Fibroblast of the aortic adventitia (primary cell): ENCODE measurements around the gene LRRC3. TPM values are rescaled to one million over a fixed set of nuclear protein-coding genes. Genes with fewer than 3 reads are reported as not detected.

Experiments
- DNase-seq: peaks from one replicate; pipeline ENCODE4 v3.0.0-alpha.2; 2010; ENCODE audit warnings: low read depth
- H3K4me3 ChIP-seq: 2 replicates; pipeline ENCODE4 v1.5.1; 2011; ENCODE audit warnings: low read depth, mild to moderate bottlenecking, control low read depth, low read length, moderate library complexity
- total RNA-seq: library from RNA; depleted of rRNA; stranded (reverse); fragments of >200 nt; gene quantifications from 2 replicates; pipeline ENCODE4 v1.2.3, GENCODE V29; 2012; ENCODE audit warnings: low replicate concordance
- TF ChIP-seq, protein P1 (sequence below): IDR thresholded peaks from 2 replicates; pipeline ENCODE4 v1.5.1; 2011; ENCODE audit warnings: mild to moderate bottlenecking, low read length, control low read depth, inconsistent platforms; ENCODE audit not compliant: insufficient read depth

LRRC3 gene, protein sequence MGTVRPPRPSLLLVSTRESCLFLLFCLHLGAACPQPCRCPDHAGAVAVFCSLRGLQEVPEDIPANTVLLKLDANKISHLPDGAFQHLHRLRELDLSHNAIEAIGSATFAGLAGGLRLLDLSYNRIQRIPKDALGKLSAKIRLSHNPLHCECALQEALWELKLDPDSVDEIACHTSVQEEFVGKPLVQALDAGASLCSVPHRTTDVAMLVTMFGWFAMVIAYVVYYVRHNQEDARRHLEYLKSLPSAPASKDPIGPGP
- 0.16 and 0.45 TPM in 2 replicates for total RNA-seq

DNA sequence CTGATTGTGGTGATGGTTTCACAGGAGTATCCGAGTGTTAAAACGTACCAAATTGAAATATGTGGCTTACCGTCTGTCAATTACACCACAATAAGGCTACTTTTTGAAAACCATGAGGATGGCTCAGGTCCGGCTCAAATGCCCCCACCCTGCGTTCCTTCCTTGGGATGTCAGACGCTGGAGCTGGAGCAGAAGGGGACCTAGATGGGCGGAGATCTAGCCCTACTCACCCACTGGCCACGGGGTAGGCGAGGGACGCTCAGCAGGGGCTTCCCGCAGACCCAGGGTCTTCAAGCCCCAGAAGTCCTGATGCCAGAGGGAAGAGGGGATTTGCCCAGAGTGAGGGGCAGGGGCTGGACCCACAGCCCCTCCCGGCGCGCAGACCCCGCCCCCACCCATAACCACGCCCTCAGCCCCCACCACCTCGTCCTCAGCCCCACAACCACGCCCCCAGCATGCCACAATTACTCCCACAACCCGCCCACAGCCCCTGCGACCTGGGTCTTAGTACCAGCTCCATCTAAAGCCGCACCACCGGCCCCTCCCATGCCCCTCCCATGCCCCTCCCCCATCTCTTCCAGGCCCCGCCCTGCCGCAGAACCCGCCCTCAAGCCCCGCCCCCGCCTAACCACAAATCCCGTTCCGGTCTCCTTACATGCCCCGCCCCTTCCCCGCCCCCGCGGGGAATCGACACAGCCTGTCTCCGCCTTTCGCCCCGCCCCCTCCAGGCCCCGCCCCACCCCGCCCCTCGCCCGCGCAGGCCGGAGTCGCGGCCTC is at the start of gene LRRC3:
Gene LRRC3 (plus strand): TSS at position 764 of the 777 bp plus-strand sequence. CDS start 1,135 bp downstream, outside the sequence.
- peak within 1 kb of the TSS; percentile 61 for H3K4me3 ChIP-seq
- TF ChIP-seq, protein P1, sequence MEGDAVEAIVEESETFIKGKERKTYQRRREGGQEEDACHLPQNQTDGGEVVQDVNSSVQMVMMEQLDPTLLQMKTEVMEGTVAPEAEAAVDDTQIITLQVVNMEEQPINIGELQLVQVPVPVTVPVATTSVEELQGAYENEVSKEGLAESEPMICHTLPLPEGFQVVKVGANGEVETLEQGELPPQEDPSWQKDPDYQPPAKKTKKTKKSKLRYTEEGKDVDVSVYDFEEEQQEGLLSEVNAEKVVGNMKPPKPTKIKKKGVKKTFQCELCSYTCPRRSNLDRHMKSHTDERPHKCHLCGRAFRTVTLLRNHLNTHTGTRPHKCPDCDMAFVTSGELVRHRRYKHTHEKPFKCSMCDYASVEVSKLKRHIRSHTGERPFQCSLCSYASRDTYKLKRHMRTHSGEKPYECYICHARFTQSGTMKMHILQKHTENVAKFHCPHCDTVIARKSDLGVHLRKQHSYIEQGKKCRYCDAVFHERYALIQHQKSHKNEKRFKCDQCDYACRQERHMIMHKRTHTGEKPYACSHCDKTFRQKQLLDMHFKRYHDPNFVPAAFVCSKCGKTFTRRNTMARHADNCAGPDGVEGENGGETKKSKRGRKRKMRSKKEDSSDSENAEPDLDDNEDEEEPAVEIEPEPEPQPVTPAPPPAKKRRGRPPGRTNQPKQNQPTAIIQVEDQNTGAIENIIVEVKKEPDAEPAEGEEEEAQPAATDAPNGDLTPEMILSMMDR = no peak
- DNase-seq = peak; percentile 56

DNA sequence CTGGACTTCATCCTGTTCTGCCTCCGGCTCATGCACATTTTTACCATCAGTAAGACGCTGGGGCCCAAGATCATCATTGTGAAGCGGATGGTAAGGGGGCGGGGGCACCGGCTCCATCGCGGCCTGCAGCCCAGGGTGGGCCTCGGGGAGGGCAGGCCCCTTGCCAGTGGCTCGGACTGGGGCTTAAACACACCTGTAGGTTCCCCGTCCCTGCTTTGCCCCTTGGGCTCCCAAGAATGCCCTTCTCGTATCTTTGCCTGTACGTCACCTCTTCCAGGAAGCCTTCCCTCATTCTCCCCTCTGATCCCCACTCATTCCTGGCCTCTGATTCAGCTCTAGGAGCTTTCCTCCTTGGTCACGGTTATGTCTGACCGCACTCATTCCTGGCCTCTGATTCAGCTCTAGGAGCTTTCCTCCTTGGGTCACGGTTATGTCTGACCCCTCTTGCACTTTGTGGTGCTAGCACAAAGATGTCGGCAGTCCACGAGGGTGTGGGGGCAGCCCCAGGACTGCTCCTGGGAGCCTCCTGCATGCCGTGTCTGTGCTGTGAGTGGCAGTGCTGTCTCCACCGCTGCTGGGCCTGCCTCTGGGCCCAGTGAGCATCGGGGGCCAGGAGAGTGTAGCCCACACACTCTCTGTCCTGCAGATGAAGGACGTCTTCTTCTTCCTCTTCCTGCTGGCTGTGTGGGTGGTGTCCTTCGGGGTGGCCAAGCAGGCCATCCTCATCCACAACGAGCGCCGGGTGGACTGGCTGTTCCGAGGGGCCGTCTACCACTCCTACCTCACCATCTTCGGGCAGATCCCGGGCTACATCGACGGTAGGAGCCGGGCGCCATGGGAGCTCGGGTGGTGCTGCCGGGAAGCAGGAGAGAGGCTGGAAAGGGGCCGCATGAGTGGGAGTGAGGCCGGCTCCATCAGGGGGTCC is 49.1 kb upstream of the LRRC3 start:
- TF ChIP-seq, protein P1 = no peak
- DNase-seq = no peak

DNA sequence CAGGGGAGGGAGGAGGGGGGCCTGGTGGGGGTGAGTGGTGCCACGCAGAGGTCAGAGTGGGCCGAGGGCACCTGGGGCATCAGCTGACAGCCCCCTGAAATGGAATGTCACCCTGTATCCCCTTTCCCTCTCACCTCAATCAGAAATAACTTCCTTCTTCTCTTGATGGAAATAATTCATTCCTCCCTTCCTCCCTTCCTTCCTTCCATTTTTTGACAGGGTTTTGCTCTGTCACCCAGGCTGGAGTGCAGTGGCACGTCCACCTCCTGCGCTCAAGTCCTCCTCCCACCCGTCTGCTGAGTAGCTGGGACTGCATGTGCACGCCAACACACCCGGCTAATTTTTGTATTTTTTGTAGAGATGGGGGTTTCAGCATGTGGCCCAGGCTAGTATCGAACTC is 48.4 kb upstream of the LRRC3 start:
- no peak overlapping the region for H3K4me3 ChIP-seq
- DNase-seq = no peak
- TF ChIP-seq, protein P1 = no peak

More for the DNA sequence above, 49.1 kb upstream of the LRRC3 start:
- H3K4me3 ChIP-seq = no peak overlapping the region

DNA sequence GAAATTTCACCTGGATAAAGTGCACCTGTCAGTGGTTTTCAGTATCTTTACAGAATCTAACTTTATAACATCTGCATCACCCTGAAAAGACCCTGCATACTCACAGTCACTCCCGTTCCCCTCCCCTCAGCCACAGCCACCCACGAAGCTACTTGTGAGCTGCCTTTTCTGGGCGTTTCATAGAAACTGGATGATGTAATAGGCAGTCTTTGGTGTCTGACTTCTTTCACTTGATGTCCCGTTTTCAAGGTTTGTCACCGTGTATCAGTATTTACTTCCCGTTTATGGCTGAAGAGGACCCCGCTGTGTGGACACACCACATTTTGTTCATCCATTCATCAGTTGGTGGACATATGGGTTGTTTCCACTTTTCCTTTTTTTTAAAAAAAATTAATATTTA is 47.8 kb upstream of the LRRC3 start:
- TF ChIP-seq, protein P1 = no peak
- no peak for DNase-seq
- no peak overlapping the region for H3K4me3 ChIP-seq

DNA sequence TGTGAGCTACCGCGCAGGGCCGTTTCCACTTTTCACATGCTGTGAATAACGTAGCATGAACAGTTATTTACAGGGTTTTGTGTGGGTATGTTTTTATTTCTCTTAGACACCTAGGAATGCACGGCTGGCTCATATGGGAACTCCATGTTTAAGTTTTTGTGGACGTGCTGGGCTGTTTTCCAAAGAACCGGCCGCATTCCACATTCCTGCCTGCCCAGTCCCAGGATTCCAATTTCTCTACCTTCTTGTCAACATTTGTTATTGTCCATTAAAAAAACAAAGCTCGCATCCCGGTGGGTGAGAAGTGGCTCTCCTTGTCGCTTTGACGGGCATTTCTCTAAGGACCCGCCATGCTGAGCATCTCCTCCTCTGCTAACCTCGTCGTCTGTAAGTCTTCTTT is 47.1 kb upstream of the LRRC3 start:
- H3K4me3 ChIP-seq = no peak overlapping the region
- DNase-seq = no peak
- TF ChIP-seq, protein P1 = no peak

DNA sequence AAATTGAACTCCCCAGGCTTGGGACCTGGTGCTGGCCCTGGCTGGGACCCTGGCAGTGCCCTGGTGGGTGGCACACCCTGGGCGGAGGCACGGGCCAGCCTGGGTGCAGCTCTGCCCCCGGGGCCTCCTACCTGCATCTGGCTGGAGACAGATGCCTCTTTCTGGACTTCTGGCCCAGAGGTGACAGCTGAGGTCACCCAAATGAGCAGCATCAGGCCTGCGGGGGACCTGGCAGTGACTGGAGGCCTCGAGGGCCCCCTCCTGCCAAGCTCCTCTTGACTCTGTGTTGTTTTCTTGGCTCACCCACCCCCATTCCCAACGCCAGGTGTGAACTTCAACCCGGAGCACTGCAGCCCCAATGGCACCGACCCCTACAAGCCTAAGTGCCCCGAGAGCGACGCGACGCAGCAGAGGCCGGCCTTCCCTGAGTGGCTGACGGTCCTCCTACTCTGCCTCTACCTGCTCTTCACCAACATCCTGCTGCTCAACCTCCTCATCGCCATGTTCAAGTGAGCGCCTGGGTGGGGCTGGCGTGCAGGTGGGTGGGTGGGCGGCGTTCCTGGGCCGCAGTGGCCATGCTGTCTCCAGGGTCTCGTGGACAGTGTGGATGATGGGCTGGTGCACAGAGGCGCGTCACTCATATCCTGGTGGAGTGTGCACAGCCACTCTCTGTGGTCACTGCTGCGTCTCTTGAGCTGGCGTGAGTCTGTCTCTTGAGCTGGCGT is 41.6 kb upstream of the LRRC3 start:
- TF ChIP-seq, protein P1 = no peak
- DNase-seq = no peak
- no peak overlapping the region for H3K4me3 ChIP-seq
